Mononuclear cell (primary cell): ENCODE measurements around the gene CDH13. TPM values are rescaled to one million over a fixed set of nuclear protein-coding genes. Genes with fewer than 3 reads are reported as not detected.

Experiments
- H3K27me3 ChIP-seq: 2 replicates; pipeline ENCODE4 v1.6.0; 2011; ENCODE audit warnings: low read length, control low read depth; ENCODE audit not compliant: insufficient read depth
- H3K4me1 ChIP-seq: 2 replicates; pipeline ENCODE4 v1.5.1; 2011; ENCODE audit warnings: mild to moderate bottlenecking, low read length, control low read depth; ENCODE audit not compliant: insufficient read depth
- H3K4me3 ChIP-seq: 2 replicates; pipeline ENCODE4 v1.5.1; 2011; ENCODE audit warnings: mild to moderate bottlenecking, low read length, moderate library complexity
- H3K9me3 ChIP-seq: 2 replicates; pipeline ENCODE4 v1.5.1; 2011; ENCODE audit warnings: low read depth, mild to moderate bottlenecking, control low read depth, low read length
- total RNA-seq: library from RNA; depleted of rRNA; stranded (reverse); fragments of >200 nt; gene quantifications from one replicate; pipeline ENCODE4 v1.2.3, GENCODE V29; 2012

CDH13 gene
- total RNA-seq, 1 donor, result 0.10 TPM

- Histone ChIP-seq H3K9me3 (no peaks in the 10 kb centered on the region), H3K4me1 (no peaks in the 10 kb centered on the region), H3K4me3 (no peak overlapping the region), H3K27me3 (no peaks in the 10 kb centered on the region)
These were observed 9.7 kb downstream of the CDH13 start for GRCh38 chr16:82636485-82636884.

- no peaks in the 10 kb centered on the region for H3K4me1 ChIP-seq
- no peaks in the 10 kb centered on the region for H3K9me3 ChIP-seq
- no peaks in the 10 kb centered on the region for H3K27me3 ChIP-seq
- H3K4me3 ChIP-seq, result no peak overlapping the region
These were observed 10.2 kb downstream of the CDH13 start for GRCh38 chr16:82636958-82637357.

- Histone ChIP-seq H3K9me3 (no peaks in the 10 kb centered on the region), H3K4me1 (no peaks in the 10 kb centered on the region), H3K27me3 (no peaks in the 10 kb centered on the region), H3K4me3 (no peak overlapping the region)
These were observed 11.5 kb downstream of the CDH13 start for GRCh38 chr16:82638095-82638798.

- H3K4me3 ChIP-seq, result no peak overlapping the region
- H3K4me1 ChIP-seq, result no peaks in the 10 kb centered on the region
- H3K27me3 ChIP-seq, result no peaks in the 10 kb centered on the region
- H3K9me3 ChIP-seq, result no peaks in the 10 kb centered on the region
These were observed 12.5 kb downstream of the CDH13 start for GRCh38 chr16:82639263-82639662.

GRCh38 chr16:82639666-82640336 lies 13.0 kb downstream of the CDH13 start:
- H3K27me3 ChIP-seq, result no peaks in the 10 kb centered on the region
- no peaks in the 10 kb centered on the region for H3K9me3 ChIP-seq
- H3K4me1 ChIP-seq, result no peaks in the 10 kb centered on the region
- H3K4me3 ChIP-seq, result no peak overlapping the region

GRCh38 chr16:82641336-82641984 lies 14.7 kb downstream of the CDH13 start:
- Histone ChIP-seq H3K4me1 (no peaks in the 10 kb centered on the region), H3K9me3 (no peaks in the 10 kb centered on the region), H3K4me3 (no peak overlapping the region), H3K27me3 (no peaks in the 10 kb centered on the region)

GRCh38 chr16:82643136-82643535 lies 16.4 kb downstream of the CDH13 start:
- Histone ChIP-seq H3K4me1 (no peaks in the 10 kb centered on the region), H3K9me3 (no peaks in the 10 kb centered on the region), H3K4me3 (no peak overlapping the region), H3K27me3 (no peaks in the 10 kb centered on the region)

- Histone ChIP-seq H3K27me3 (no peaks in the 10 kb centered on the region), H3K4me3 (no peak overlapping the region), H3K4me1 (no peaks in the 10 kb centered on the region), H3K9me3 (no peaks in the 10 kb centered on the region)
These were observed 17.3 kb downstream of the CDH13 start for GRCh38 chr16:82643936-82644630.

GRCh38 chr16:82646504-82646903 lies 19.7 kb downstream of the CDH13 start:
- Histone ChIP-seq H3K4me3 (no peak overlapping the region), H3K9me3 (no peaks in the 10 kb centered on the region), H3K4me1 (peaks cover 7% of the 10 kb centered on the region), H3K27me3 (no peaks in the 10 kb centered on the region)

GRCh38 chr16:82649766-82650165 lies 23.0 kb downstream of the CDH13 start:
- Histone ChIP-seq H3K4me3 (no peak overlapping the region), H3K9me3 (no peaks in the 10 kb centered on the region), H3K4me1 (peaks cover 34% of the 10 kb centered on the region)

GRCh38 chr16:82650804-82651203 lies 24.0 kb downstream of the CDH13 start:
- no peak overlapping the region for H3K4me3 ChIP-seq
- no peaks in the 10 kb centered on the region for H3K27me3 ChIP-seq
- peaks cover 41% of the 10 kb centered on the region for H3K4me1 ChIP-seq
- H3K9me3 ChIP-seq, result no peaks in the 10 kb centered on the region

More at GRCh38 chr16:82649766-82650165, 23.0 kb downstream of the CDH13 start:
- no peaks in the 10 kb centered on the region for H3K27me3 ChIP-seq

- Histone ChIP-seq H3K4me1 (peaks cover 49% of the 10 kb centered on the region), H3K27me3 (no peaks in the 10 kb centered on the region), H3K4me3 (no peak overlapping the region), H3K9me3 (no peaks in the 10 kb centered on the region)
These were observed 25.3 kb downstream of the CDH13 start for GRCh38 chr16:82651921-82652601.

GRCh38 chr16:82652826-82653225 lies 26.1 kb downstream of the CDH13 start:
- no peaks in the 10 kb centered on the region for H3K9me3 ChIP-seq
- no peak overlapping the region for H3K4me3 ChIP-seq
- H3K27me3 ChIP-seq, result no peaks in the 10 kb centered on the region
- H3K4me1 ChIP-seq, result peaks cover 49% of the 10 kb centered on the region

GRCh38 chr16:82653550-82654511 lies 27.1 kb downstream of the CDH13 start:
- Histone ChIP-seq H3K4me1 (peaks cover 49% of the 10 kb centered on the region), H3K9me3 (no peaks in the 10 kb centered on the region), H3K27me3 (no peaks in the 10 kb centered on the region), H3K4me3 (no peak overlapping the region)
